ENCODE results near the gene RNF112. TPM values are rescaled to one million over a fixed set of nuclear protein-coding genes. Genes with fewer than 3 reads are reported as not detected.
A peak's percentile ranks its signal among the peaks of the same experiment; 100 is the strongest.

RNF112 gene
- total RNA-seq, 1 experiment from 2014 or later: 2.3 TPM

DNA sequence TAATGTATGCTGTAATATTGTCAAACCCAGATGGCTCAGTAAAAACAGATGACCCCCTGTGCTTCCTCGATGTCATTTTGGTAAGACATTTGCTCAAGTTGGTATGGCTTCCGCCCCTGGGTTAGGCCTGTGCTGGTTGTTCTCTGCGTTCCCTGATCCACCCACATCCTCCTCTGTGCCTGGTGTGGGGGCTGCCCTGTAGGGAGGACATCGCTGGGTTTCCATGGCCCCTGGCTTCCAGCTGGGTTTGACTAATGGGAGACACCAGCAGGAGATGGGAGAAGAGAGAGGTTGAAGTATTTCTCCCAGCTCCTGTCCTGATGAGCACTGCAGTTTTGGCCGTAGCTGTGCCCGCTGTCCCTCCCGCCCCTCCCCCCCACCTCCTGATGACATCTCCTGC is 19.6 kb upstream of the RNF112 start:
- Histone ChIP-seq H3K27me3 (ENCODE audit: control insufficient read depth, insufficient read depth, low read length) (no peaks in the 10 kb centered on the region), H3K4me3 (ENCODE audit: insufficient read depth, low read depth, low read length) (no peak overlapping the region), H3K36me3 (replicated peaks; ENCODE audit: control insufficient read depth, insufficient read depth, low read length) (no peaks in the 10 kb centered on the region)
- no peak for DNase-seq

DNA sequence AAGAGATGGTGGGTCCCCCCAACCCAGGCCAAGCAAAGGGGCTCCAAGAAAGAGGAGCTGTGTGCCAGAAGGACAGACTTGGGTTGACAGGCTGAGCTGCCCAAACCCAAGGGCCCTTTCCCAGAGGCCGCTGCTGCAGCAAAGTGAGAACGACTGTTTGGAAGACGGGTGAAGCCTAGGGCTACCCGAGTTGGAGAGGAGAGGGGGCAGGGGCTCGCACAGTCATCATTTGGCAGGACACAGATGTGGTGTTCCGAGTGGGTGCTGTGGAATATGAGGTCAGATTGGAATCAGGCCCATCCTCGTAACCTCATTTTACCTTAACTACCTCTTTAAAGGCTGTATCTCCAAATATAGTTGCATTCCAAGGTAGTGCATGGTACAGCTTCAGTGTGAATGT is 18.7 kb upstream of the RNF112 start:
- no peak overlapping the region for H3K4me3 ChIP-seq (ENCODE audit: insufficient read depth, low read depth, low read length)
- H3K27me3 ChIP-seq (ENCODE audit: control insufficient read depth, insufficient read depth, low read length): no peaks in the 10 kb centered on the region
- no peak for DNase-seq
- no peaks in the 10 kb centered on the region for H3K36me3 ChIP-seq (replicated peaks; ENCODE audit: control insufficient read depth, insufficient read depth, low read length)

DNA sequence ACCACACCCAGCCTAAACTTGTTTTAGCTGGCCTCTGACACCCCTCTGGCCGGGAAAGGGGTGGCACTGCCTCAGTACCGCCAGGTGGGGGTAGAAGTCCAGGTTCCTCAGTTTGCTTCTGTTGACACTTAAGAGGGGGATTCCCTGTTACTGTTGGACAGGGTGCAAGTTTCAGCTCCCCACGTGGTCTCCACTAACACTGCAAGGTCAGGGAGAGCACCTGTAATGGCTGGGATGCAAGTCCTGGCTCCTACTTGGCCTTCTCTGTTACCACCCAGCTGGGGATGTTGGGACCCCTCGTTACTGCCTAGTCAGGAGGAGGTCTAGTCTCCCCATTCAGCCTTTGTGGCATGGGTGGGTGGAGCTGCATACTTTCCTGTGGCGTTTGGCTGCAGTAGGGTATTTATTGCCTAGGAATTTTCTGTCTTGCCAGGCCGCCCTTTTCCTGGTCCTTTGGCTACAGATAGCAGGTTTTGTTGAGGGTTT is 13.4 kb upstream of the RNF112 start:
- peak; percentile 80 for DNase-seq
- Histone ChIP-seq H3K27me3 (ENCODE audit: control insufficient read depth, insufficient read depth, low read length) (no peaks in the 10 kb centered on the region), H3K4me3 (ENCODE audit: insufficient read depth, low read depth, low read length) (no peak overlapping the region), H3K36me3 (replicated peaks; ENCODE audit: control insufficient read depth, insufficient read depth, low read length) (no peaks in the 10 kb centered on the region)

- no peak for DNase-seq
- Histone ChIP-seq H3K36me3 (replicated peaks; ENCODE audit: control insufficient read depth, insufficient read depth, low read length) (no peaks in the 10 kb centered on the region), H3K4me3 (ENCODE audit: insufficient read depth, low read depth, low read length) (no peak overlapping the region)
Measured at GRCh38 chr17:19398301-19399181, 12.5 kb upstream of the RNF112 start.

DNA sequence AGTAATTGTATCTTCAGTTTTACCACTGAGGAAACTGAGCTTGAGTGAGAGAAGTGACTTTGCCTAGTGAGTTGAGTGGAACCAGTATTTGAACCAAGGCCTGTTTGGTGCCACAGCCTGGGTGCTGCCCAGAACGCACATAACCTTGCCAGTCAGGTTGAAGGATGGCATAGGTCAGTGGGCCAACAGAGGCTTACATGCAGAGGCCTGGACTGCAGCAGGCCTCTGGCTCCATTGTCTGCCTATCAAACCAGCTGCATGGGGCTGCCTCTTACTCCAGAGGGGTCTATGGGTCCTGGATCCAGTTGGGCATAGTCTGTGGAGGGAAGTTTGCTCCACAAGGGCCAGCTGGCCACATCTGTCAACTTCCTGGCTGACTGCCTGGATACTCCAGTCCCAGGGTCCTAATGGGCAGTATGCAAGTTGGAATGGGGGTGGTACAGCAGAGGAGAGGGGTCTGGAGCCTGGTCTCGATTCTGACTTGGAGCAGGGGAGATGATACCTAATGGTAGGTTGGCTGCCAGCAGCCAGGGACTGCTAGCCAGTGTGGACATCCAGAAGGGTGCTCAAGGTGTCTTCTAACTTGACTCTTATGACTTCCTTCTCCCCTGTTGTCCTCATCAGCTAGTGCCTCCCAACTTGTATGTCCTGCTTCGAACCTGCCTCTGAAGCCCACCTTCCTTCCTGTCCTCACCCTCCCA is 11.1 kb upstream of the RNF112 start:
- no peak overlapping the region for H3K4me3 ChIP-seq (ENCODE audit: insufficient read depth, low read depth, low read length)
- no peaks in the 10 kb centered on the region for H3K36me3 ChIP-seq (replicated peaks; ENCODE audit: control insufficient read depth, insufficient read depth, low read length)
- DNase-seq: no peak
- no peaks in the 10 kb centered on the region for H3K27me3 ChIP-seq (ENCODE audit: control insufficient read depth, insufficient read depth, low read length)

More at GRCh38 chr17:19398301-19399181, 12.5 kb upstream of the RNF112 start:
- no peaks in the 10 kb centered on the region for H3K27me3 ChIP-seq (ENCODE audit: control insufficient read depth, insufficient read depth, low read length)

GRCh38 chr17:19401321-19402010 is 9.6 kb upstream of the RNF112 start:
- DNase-seq: peak; percentile 13
- Histone ChIP-seq H3K27me3 (ENCODE audit: control insufficient read depth, insufficient read depth, low read length) (no peaks in the 10 kb centered on the region), H3K36me3 (replicated peaks; ENCODE audit: control insufficient read depth, insufficient read depth, low read length) (no peaks in the 10 kb centered on the region)

GRCh38 chr17:19402171-19402570 is 8.9 kb upstream of the RNF112 start:
- Histone ChIP-seq H3K4me3 (ENCODE audit: insufficient read depth, low read depth, low read length) (no peak overlapping the region), H3K27me3 (ENCODE audit: control insufficient read depth, insufficient read depth, low read length) (no peaks in the 10 kb centered on the region), H3K36me3 (replicated peaks; ENCODE audit: control insufficient read depth, insufficient read depth, low read length) (no peaks in the 10 kb centered on the region)
- no peak for DNase-seq

More at GRCh38 chr17:19401321-19402010, 9.6 kb upstream of the RNF112 start:
- H3K4me3 ChIP-seq (ENCODE audit: insufficient read depth, low read depth, low read length): no peak overlapping the region

- Histone ChIP-seq H3K36me3 (replicated peaks; ENCODE audit: control insufficient read depth, insufficient read depth, low read length) (no peaks in the 10 kb centered on the region), H3K27me3 (ENCODE audit: control insufficient read depth, insufficient read depth, low read length) (no peaks in the 10 kb centered on the region), H3K4me3 (ENCODE audit: insufficient read depth, low read depth, low read length) (no peak overlapping the region)
- peak; percentile 12 for DNase-seq
Measured at GRCh38 chr17:19403021-19403420, 8.0 kb upstream of the RNF112 start.

GRCh38 chr17:19404264-19404663 is 6.8 kb upstream of the RNF112 start:
- no peaks in the 10 kb centered on the region for H3K27me3 ChIP-seq (ENCODE audit: control insufficient read depth, insufficient read depth, low read length)
- H3K4me3 ChIP-seq (ENCODE audit: insufficient read depth, low read depth, low read length): no peak overlapping the region
- H3K36me3 ChIP-seq (replicated peaks; ENCODE audit: control insufficient read depth, insufficient read depth, low read length): no peaks in the 10 kb centered on the region
- no peak for DNase-seq

GRCh38 chr17:19405114-19405513 is 5.9 kb upstream of the RNF112 start:
- no peaks in the 10 kb centered on the region for H3K36me3 ChIP-seq (replicated peaks; ENCODE audit: control insufficient read depth, insufficient read depth, low read length)
- peak; percentile 10 for DNase-seq
- no peaks in the 10 kb centered on the region for H3K27me3 ChIP-seq (ENCODE audit: control insufficient read depth, insufficient read depth, low read length)
- no peak overlapping the region for H3K4me3 ChIP-seq (ENCODE audit: insufficient read depth, low read depth, low read length)

DNA sequence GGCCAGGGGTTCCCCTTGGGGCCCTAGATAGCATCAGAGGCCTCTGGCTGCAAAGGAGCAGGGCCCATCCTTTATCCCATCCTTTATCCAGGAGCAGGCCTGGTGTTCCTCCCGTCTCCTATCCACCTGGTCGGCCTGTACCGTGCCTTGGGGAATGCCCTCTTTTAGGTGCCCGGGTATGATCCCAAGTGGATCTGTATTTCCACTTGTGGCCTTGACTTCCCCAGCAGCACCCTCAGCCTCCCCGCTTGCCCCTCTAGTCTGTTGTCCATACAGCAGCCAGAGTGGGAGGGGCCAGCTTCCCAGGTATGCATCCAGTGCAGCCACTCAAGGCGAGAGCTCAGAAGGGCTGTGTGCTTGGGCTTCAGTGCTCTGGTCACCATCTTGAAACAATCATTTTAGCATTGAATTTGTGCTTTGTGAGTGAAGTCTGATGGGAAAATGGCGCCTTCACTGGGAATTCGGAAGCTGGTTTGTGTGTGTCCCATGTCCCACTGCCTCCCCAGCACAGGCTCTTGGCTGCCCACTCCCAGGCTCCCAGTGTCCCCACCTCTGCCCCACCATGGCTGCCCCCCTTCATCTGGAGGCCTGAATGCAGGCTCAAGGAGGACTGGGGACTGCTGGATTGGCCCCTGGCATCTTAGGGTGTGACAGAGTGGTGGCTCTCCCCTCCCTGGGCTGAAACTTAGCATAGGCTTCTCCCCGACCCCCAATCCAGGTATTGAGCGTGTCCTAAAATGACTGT is 3.3 kb upstream of the RNF112 start:
- Histone ChIP-seq H3K27me3 (ENCODE audit: control insufficient read depth, insufficient read depth, low read length) (no peaks in the 10 kb centered on the region), H3K4me3 (ENCODE audit: insufficient read depth, low read depth, low read length) (no peak overlapping the region), H3K36me3 (replicated peaks; ENCODE audit: control insufficient read depth, insufficient read depth, low read length) (no peaks in the 10 kb centered on the region)
- peak; percentile 9 for DNase-seq

GRCh38 chr17:19408346-19408710 is 2.7 kb upstream of the RNF112 start:
- no peak overlapping the region for H3K4me3 ChIP-seq (ENCODE audit: insufficient read depth, low read depth, low read length)
- H3K27me3 ChIP-seq (ENCODE audit: control insufficient read depth, insufficient read depth, low read length): no peaks in the 10 kb centered on the region
- H3K36me3 ChIP-seq (replicated peaks; ENCODE audit: control insufficient read depth, insufficient read depth, low read length): no peaks in the 10 kb centered on the region
- no peak for DNase-seq

GRCh38 chr17:19409066-19409465 is 2.0 kb upstream of the RNF112 start:
- DNase-seq: peak; percentile 10
- Histone ChIP-seq H3K36me3 (replicated peaks; ENCODE audit: control insufficient read depth, insufficient read depth, low read length) (no peaks in the 10 kb centered on the region), H3K4me3 (ENCODE audit: insufficient read depth, low read depth, low read length) (no peak overlapping the region), H3K27me3 (ENCODE audit: control insufficient read depth, insufficient read depth, low read length) (no peaks in the 10 kb centered on the region)

- H3K27me3 ChIP-seq (ENCODE audit: control insufficient read depth, insufficient read depth, low read length): no peaks in the 10 kb centered on the region
Measured at GRCh38 chr17:19409509-19409908, 1.5 kb upstream of the RNF112 start.

More at GRCh38 chr17:19409509-19409908, 1.5 kb upstream of the RNF112 start:
- DNase-seq: peak; percentile 11
- Histone ChIP-seq H3K36me3 (replicated peaks; ENCODE audit: control insufficient read depth, insufficient read depth, low read length) (no peaks in the 10 kb centered on the region), H3K4me3 (ENCODE audit: insufficient read depth, low read depth, low read length) (no peak overlapping the region)
